HG03575 (cell line): ENCODE data around the gene NCDN.
"Not testable (repeated sequence)": the region's sequence is repeated elsewhere in the genome, so short reads cannot be mapped to it uniquely, and the experiment has no call there.

ENCODE experiments used
- ATAC-seq: cut with Tn5 transposase; IDR thresholded peaks from one replicate; pipeline ENCODE4 v1.9.1; 2021; ENCODE audit not compliant: unreplicated experiment, insufficient number of reproducible peaks, low FRiP score; ENCODE audit errors: extremely low read depth

NCDN gene

DNA sequence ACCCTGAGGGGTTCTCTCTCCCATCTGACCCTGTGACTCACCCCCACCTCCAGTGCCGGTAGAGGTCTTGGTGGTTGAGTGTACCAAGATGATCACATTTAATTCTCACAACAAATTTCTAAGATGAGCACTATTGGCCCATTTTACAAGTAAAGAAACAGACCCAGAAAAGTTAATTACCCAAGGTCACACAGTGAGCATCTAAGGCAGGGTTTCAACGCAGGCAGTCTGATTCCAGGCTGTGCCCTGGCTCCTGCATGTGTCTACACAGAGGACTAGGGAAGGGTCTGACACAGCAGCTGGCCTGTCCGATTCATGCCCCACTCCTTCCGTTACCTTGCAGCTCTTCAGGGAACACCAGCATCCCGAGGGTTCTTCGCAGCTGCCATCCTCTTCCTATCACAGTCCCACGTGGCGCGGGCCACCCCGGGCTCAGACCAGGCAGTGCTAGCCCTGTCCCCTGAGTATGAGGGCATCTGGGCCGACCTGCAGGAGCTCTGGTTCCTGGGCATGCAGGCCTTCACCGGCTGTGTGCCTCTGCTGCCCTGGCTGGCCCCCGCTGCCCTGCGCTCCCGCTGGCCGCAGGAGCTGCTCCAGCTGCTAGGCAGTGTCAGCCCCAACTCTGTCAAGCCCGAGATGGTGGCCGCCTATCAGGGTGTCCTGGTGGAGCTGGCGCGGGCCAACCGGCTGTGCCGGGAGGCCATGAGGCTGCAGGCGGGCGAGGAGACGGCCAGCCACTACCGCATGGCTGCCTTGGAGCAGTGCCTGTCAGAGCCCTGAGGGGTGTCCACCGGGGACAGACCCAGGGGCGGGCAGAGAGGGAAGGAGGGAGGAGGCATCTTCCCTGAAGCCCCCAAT is 7.5 kb downstream of the NCDN start:
- no peak for ATAC-seq

DNA sequence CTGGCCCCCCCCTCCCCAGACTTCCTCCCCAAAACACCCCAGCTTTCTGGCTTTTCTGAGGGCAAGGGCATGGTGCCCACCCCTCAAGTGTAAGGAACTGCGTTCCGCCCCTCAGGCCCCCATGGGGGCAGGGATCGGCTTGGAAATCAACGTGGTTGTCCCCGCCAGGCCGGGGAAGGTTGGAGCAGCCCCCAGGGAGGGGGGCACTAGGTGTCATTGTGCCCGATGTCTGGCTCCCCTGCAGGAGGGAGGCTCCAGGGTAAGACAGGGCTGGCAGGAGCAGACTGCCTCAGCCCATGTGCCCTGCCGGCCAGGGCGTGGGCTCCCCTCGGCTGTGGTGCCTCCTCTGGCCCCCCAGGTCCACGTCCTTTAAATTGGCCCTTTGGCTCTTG is 8.1 kb downstream of the NCDN start:
- no peak for ATAC-seq

DNA sequence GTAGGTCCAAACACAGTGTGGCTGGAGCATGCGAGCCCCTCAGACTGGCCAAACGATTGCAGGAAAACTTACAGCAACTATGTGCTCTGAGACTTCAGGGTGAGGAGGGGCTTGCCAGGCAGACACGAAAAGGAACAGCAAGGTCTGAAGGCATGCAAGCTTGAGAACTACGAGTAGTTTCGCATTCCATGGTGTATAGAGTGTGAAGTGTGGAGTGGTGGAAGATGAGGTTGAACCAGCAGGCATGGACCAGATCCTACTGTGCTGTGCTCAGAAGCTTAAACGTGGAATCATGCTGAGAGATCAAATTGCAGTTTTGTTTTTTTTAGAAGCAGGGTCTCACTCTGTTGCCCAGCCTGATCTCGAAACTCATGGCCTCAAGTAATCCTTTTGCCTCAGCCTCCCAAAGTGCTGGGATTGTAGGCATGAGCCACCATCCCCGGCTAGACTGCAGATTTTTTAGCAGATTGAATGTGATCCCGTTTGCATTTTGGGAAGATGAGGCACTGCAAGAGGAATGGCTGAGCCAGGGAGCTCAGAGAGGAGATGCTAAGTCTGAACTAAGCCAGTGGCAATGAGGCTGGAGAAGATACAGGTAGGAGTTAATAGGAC is 10.5 kb downstream of the NCDN start:
- ATAC-seq = no peak

DNA sequence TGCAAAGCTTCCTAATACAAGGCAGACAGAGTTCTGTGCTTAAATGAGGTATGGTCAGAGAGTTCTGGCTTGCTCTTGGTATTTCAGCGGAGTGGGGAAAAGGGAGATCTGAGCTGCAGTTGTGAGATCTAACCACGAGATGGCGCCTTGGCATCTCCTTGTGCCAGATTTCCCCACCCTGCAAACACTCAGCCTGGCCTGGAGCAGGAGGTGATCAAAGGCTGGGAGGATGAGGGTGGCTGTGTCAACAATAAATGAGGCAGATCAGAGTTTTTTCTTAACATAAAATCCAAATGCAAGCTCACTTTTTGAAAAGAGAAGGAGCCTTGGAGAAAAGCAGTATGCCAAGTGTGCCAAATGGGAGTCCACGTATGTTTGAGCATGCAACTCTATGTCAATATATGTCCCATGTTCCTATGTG is 11.4 kb downstream of the NCDN start:
- ATAC-seq = no peak

DNA sequence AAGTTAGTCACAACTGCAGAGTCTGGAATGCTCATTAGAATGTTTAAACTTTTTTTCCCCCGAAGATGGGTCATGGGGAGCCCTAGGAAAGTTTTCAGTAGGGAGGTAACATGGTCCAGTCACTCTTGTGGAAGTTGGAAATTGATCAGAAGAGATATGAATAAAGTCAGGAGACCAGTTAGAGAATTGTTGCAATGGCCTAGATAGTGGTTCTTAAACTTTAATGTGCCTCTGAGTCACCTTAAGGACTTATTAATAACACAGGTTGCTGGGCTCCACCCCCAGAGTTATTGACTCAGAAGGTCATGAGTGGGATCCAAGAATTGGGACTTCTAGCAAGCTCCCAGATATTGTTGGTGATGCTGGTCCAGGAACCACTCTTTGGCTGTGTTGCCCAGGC is 12.3 kb downstream of the NCDN start:
- no peak for ATAC-seq

DNA sequence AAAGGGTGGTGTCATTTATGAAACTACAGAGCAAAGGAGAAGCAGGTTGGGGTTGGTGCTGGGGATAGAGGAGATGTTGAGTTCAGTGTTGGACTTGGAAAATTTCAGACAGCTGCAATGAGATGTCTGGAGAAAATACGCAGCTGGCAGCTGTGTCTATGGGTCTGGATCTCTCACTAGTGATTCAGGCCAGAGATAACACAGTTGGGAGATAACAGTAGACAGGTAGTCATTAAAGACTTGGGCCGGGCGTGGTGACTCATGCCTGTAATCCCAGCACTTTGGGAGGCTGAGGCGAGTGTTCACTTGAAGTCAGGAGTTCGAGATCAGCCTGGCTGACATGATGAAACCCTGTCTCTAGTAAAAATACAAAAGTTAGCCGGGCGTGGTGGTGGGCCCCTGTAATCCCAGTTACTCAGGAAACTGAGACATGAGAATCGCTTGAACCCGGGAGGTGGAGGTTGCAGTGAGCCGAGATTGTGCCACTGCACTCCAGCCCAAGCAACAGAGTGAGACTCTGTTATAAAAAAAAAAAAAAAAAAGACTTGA is 13.1 kb downstream of the NCDN start:
- no peak for ATAC-seq

DNA sequence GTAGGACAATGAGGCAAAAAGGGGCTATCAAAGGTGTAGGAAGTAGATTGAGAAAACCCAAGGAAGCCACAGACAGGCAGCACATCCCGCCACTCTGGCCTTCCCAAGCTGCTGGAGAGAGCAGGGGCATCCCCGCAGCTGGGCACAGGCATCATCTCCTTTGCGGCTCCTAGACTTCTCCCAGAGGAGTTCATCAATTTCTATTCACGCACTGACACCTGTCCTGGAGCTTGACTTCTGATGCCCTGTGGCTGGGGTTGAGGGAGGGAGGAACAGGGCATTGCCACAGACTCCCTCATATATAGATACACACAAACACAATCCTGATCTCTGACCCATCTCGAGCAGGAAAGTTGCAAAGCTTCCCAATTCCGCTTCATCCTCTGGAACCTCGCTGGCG is 13.7 kb downstream of the NCDN start:
- ATAC-seq = no peak

DNA sequence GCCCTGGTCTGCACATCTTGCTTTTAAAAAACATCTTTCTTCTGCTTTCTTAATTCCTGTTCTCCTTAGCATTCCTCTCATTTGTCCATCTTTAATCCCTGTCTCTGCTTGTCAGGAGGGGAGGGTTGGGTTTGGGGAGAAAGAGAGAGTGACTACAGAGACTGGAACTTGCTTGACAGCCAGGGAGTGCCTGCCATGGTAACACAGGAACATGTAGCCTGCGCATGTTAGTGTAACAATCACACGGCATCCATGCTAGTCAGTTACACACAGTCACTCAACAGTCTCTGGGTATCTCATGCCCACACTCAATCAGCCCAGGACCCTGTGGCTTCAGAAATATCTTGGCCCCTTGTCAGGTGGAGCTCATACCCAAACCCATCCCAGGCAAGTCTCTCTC is 14.7 kb downstream of the NCDN start:
- ATAC-seq = no peak

DNA sequence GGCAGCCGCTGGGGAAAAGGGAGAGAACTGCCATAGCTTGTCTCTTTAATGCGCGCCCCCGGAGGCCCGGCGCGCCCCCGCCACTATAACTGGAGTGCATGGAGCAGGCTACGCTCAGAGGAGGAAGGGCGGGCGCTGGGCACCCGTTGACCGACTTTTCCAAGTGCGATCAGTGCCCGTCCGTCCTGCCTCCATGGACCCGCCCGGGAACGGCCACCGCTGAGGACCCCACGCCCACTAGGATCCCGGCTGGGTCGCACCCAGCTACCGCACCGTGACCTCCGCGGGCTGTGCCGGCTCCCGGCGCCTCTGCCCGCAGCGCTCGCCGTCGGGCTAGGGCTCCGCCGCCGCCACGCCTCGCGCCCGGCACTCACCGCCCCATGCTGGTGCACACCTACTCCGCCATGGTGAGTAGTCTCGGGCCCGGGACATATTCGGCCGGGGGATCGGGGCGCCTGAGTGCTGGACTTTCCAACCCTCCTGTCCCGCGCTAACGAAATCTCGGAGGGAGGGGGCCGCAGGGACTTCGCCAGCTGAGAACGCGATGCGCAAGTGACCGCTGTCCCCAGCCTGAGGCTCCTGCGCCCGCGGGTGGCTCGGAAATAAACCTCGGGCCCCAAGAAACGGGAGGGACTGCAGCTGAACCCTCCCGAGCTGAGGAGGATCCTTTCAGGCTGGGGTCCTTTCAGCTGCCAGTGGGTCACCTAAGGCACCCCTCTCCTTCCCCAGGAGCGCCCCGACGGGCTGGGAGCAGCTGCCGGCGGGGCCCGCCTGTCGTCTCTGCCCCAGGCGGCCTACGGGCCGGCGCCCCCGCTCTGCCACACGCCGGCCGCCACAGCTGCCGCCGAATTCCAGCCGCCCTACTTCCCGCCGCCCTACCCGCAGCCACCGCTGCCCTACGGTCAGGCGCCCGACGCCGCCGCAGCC is 15.9 kb downstream of the NCDN start, which contains the start of gene TFAP2E:
Gene TFAP2E (plus strand): TSS at position 117 of the 927 bp plus-strand sequence. CDS start 264 bp downstream, at position 381.
- no peak for ATAC-seq

DNA sequence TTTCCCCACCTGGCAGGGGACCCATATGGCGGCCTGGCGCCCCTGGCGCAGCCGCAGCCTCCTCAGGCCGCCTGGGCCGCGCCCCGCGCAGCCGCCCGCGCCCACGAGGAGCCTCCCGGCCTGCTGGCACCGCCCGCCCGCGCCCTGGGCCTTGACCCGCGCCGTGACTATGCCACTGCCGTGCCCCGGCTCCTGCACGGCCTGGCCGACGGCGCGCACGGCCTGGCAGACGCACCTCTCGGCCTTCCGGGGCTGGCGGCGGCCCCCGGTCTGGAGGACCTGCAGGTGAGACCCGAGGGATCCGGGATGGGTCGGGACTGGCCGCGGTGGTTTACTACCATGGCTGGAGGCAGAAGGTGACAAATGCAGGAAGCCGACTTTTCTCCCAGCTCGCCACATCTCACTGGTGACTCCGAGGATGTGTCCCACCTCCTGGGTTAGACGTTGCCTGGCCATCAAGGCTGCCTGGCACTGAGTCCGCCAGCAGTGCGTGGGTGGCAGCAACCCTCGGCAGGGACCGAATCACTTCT is 16.6 kb downstream of the NCDN start:
- ATAC-seq = no peak

DNA sequence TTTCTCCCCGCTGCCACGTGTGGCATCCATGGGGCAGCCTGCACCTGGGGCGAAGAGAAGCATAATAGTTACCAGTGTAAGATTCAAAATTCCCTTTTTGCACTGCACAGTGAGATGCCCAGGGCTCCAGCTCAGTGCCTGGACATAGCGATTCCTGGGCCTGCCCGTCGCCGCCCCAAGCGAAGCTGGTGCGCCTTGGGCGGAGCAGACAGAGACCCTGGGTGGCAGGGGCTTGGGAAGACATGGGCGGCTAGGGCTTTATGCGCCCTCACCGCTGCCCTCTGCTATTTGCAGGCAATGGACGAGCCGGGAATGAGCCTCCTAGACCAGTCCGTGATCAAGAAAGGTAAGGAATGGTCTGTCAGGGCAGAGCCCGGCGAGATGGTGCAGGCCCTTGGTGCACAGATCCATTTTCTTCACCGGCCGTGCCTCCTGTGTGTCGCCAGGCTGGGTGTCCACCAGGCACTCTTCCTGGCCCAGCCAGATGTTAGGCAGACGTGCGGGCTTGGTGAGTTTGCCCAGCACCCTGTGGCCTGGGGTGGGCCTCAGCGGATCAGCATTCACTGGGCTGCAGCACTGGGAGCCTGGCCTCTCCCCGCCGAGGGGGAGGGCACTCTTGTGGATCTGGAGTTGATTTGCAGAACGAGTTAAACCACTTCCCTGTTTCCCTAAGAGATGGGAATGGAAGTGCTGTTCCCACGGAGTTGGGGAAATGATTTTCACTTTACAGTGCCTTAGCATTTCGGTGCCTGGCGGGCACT is 17.2 kb downstream of the NCDN start:
- no peak for ATAC-seq

DNA sequence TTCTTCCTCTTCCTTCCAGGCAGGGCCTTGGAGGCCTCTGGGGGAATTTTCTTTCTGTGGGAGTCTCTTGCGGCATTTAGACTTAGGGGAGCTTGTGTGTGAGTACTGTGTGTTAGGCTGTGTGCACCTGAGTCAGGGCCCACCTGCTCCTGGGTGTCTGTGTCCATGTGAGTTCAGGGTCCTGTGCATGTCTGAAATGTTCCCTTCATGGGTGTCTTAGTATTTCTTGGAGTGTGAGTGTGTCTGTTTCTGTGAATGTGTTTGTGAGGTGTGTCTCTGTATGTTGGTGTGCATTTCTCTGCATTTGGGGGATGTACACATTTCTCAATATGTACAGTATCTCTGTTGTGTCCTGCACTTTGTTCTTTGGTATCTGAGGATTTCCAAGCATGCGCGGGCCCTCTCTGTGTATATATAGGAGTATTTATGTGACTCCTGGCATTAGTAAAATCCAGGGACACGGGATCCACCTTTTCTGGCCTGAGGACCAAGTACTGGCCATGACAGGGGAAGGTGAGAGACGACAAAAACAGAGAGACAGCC is 17.9 kb downstream of the NCDN start:
- ATAC-seq = no peak

DNA sequence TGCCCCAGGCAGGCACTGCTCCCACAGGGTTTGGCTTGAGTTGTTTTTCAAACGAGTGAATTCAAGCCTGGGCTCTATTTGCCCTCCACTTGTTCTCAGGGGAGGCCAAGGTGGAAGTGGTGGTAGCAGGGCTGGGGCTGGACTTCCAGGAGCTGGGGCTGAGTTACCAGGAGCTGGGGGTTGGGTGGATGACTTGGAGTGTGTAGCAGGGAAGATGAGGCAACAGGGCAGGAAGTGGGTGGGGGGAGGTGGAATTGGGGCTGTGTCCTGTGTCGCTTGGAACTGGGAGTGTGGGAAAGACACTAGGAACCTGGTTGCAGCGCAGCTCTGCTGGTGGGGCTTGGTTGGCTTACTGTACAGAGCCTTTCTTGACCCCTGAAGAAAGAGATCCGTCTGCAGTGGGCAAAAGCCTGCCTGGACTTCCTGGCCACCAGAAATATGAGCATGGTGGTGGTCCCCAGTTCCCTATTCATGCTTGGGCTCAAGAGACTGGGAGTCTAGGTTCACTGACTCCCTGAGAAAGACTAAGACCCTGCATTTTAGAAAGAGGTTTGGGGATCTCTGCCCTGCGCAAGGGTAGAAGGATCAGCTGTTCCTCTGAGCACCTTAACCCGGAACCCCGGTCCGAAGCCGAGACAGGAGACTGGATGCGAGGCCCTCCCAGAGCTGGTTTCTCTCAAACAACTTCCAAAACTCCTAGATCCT is 18.6 kb downstream of the NCDN start:
- no peak for ATAC-seq

DNA sequence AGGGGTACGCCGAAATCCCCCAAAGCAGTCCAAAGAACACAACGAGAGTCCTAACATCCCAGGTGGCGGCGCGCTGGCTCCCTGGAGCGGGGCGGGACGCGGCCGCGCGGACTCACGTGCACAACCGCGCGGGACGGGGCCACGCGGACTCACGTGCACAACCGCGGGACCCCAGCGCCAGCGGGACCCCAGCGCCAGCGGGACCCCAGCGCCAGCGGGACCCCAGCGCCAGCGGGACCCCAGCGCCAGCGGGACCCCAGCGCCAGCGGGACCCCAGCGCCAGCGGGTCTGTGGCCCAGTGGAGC is 19.1 kb downstream of the NCDN start:
- not testable (repeated sequence) for ATAC-seq

DNA sequence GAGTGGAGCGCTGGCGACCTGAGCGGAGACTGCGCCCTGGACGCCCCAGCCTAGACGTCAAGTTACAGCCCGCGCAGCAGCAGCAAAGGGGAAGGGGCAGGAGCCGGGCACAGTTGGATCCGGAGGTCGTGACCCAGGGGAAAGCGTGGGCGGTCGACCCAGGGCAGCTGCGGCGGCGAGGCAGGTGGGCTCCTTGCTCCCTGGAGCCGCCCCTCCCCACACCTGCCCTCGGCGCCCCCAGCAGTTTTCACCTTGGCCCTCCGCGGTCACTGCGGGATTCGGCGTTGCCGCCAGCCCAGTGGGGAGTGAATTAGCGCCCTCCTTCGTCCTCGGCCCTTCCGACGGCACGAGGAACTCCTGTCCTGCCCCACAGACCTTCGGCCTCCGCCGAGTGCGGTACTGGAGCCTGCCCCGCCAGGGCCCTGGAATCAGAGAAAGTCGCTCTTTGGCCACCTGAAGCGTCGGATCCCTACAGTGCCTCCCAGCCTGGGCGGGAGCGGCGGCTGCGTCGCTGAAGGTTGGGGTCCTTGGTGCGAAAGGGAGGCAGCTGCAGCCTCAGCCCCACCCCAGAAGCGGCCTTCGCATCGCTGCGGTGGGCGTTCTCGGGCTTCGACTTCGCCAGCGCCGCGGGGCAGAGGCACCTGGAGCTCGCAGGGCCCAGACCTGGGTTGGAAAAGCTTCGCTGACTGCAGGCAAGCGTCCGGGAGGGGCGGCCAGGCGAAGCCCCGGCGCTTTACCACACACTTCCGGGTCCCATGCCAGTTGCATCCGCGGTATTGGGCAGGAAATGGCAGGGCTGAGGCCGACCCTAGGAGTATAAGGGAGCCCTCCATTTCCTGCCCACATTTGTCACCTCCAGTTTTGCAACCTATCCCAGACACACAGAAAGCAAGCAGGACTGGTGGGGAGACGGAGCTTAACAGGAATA is 19.7 kb downstream of the NCDN start:
- no peak for ATAC-seq

DNA sequence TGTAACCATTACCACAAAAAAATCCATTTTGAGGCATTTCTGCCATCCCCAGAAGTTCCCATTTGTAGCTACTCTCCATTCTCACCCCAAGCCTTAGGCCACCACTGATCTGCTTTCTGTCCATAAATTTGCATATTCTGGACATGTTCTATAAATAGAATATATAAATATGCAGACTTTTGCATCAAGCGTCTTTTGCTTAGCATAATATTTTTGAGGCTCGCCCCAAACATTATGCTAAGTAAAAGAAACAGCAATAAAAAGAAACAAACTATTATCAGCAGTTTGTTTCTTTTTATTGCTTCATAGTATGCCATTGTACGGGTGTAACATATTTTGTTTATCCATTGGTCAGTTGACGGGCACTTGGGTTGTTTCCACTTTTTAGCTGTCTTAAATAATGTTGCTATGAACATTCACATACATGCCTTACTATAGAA is 23.4 kb downstream of the NCDN start:
- no peak for ATAC-seq

DNA sequence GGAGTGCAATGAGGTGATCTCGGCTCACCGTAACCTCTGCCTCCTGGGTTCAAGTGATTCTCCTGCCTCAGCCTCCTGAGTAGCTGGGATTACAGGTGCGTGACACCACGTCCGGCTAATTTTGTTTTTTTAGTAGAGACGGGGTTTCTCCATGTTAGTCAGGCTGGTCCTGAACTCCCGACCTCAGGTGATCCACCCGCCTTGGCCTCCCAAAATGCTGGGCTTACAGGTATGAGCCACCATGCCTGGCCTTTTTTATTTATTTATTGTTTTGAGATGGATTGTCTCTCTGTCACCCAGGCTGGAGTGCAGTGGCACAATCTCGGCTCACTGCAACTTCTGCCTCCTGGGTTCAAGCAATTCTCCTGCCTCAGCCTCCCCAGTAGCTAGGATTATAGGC is 24.0 kb downstream of the NCDN start:
- not testable (repeated sequence) for ATAC-seq
